PC-3 (cell line): ENCODE results near the gene CTBP2. TPM values are rescaled to one million over a fixed set of nuclear protein-coding genes. Genes with fewer than 3 reads are reported as not detected.

Source experiments
- ATAC-seq: fragments of 200-7000 bp; cut with Tn5 transposase; 2 replicates; pipeline ENCODE4 v1.9.1; 2020; ENCODE audit warnings: mild to moderate bottlenecking, moderate library complexity
- BruUV-seq: library from RNA; stranded (reverse); fragments of 400-500 nt; replicated peaks from 2 replicates; lab custom pipeline; 2021; lab: Mats Ljungman, UMichigan
- CTCF ChIA-PET: fragments of 300-600 bp; sonication (Branson Sonifier 250); formaldehyde crosslinking; loops from one replicate; lab custom pipeline; 2022; ENCODE audit warnings: antibody characterized with exemption; lab: Charles Lee
- POLR2A ChIA-PET: fragments of 300-600 bp; sonication (Branson Sonifier 250); formaldehyde crosslinking; loops from one replicate; lab custom pipeline; 2022; ENCODE audit warnings: antibody characterized with exemption; ENCODE audit not compliant: unreplicated experiment; lab: Charles Lee
- DNase-seq: peaks from one replicate; pipeline ENCODE4 v3.0.0-alpha.2; 2015
- H2AFZ ChIP-seq: fragments of 300-600 bp; sonication (generic); 2 replicates; pipeline ENCODE4 v1.6.0; 2016; ENCODE audit warnings: antibody characterized with exemption, low read length
- H3F3A ChIP-seq: fragments of 300-600 bp; sonication (generic); one replicate; pipeline ENCODE4 v1.6.0; 2017; ENCODE audit warnings: antibody characterized with exemption, low read length, control low read depth, mild to moderate bottlenecking; ENCODE audit not compliant: unreplicated experiment
- H3K27ac ChIP-seq: fragments of 300-600 bp; sonication (generic); 2 replicates; pipeline ENCODE4 v1.5.1; 2016; ENCODE audit warnings: mild to moderate bottlenecking, low read length
- H3K27me3 ChIP-seq: fragments of 300-600 bp; sonication (generic); 2 replicates; pipeline ENCODE4 v1.6.1; 2016; ENCODE audit warnings: low read length, mixed read lengths
- H3K36me3 ChIP-seq: fragments of 300-600 bp; sonication (generic); 2 replicates; pipeline ENCODE4 v1.6.1; 2016; ENCODE audit warnings: low read depth, mixed run types, low read length, mixed read lengths
- H3K4me1 ChIP-seq: fragments of 300-600 bp; sonication (generic); 2 replicates; pipeline ENCODE4 v1.5.1; 2016; ENCODE audit warnings: low read length; ENCODE audit not compliant: insufficient read depth
- H3K4me2 ChIP-seq: fragments of 300-600 bp; sonication (generic); 2 replicates; pipeline ENCODE4 v1.6.0; 2016; ENCODE audit warnings: low read length
- H3K4me3 ChIP-seq: fragments of 300-600 bp; sonication (generic); 2 replicates; pipeline ENCODE4 v1.5.1; 2016; ENCODE audit warnings: mild to moderate bottlenecking, low read length, mixed read lengths
- H3K79me2 ChIP-seq: fragments of 300-600 bp; sonication (generic); 2 replicates; pipeline ENCODE4 v1.6.1; 2017; ENCODE audit warnings: low read length, mixed read lengths
- H3K9ac ChIP-seq: fragments of 300-600 bp; sonication (generic); 2 replicates; pipeline ENCODE4 v1.6.0; 2016; ENCODE audit warnings: mild to moderate bottlenecking, low read length
- H3K9me2 ChIP-seq: fragments of 300-600 bp; sonication (generic); replicated peaks from 2 replicates; pipeline ENCODE4 v1.6.1; 2016; ENCODE audit warnings: mixed run types, low read length, mixed read lengths
- H3K9me3 ChIP-seq: fragments of 300-600 bp; sonication (generic); 2 replicates; pipeline ENCODE4 v1.6.1; 2016; ENCODE audit warnings: low read length, mixed read lengths
- H4K20me1 ChIP-seq: fragments of 300-600 bp; sonication (generic); 2 replicates; pipeline ENCODE4 v1.6.1; 2016; ENCODE audit warnings: low read length, mixed read lengths
- CTCF ChIP-seq: fragments of 300-600 bp; sonication (generic); conservative IDR thresholded peaks from 2 replicates; pipeline ENCODE4 v1.5.1; 2017; ENCODE audit warnings: antibody characterized with exemption, low read depth, mild to moderate bottlenecking, low read length
- EZH2 ChIP-seq: fragments of 300-600 bp; sonication (generic); IDR thresholded peaks from one replicate; pipeline ENCODE4 v1.6.1; 2017; ENCODE audit warnings: antibody characterized with exemption, mild to moderate bottlenecking, low read length; ENCODE audit not compliant: unreplicated experiment
- EZH2phosphoT487 ChIP-seq: fragments of 300-600 bp; sonication (generic); IDR thresholded peaks from 2 replicates; pipeline ENCODE4 v1.6.1; 2018; ENCODE audit warnings: mild to moderate bottlenecking, antibody characterized with exemption, low read length, borderline replicate concordance
- intact Hi-C: fragments of 100-400 bp; cut with micrococcal nuclease; formaldehyde crosslinking; loops from 2 replicates; pipeline ENCODE4 v1.9.0; 2023
- total RNA-seq: library from RNA; depleted of rRNA; stranded (reverse); fragments of >200 nt; gene quantifications from 2 replicates; pipeline ENCODE4 v1.2.3, GENCODE V29; 2014

The CTBP2 gene
- total RNA-seq, 1 experiment from 2014 or later, result 78.9 TPM

GRCh38 chr10:125080984-125081383 is 79.4 kb downstream of the CTBP2 start:
- H3K4me2 ChIP-seq, result no peak overlapping the region
- intact Hi-C loops, result no loop called here
- no peak for DNase-seq
- H3K27me3 ChIP-seq, result no peaks in the 10 kb centered on the region
- no peak for TF ChIP-seq CTCF
- TF ChIP-seq EZH2phosphoT487, result no peak
- no peak for TF ChIP-seq EZH2
- ChIA-PET CTCF (no interaction called here), POLR2A (no interaction called here)
- no peak overlapping the region for H3K27ac ChIP-seq
- H3K4me1 ChIP-seq, result peaks cover 26% of the 10 kb centered on the region
- H3K9me2 ChIP-seq, result no peaks in the 10 kb centered on the region
- no peak overlapping the region for H2AFZ ChIP-seq
- no peaks in the 10 kb centered on the region for H3K9me3 ChIP-seq
- H4K20me1 ChIP-seq, result no peaks in the 10 kb centered on the region
- H3K79me2 ChIP-seq, result peaks cover 81% of the 10 kb centered on the region
- no TSS peak for BruUV-seq
- no peaks in the 10 kb centered on the region for H3K36me3 ChIP-seq
- H3F3A ChIP-seq, result no peaks in the 10 kb centered on the region
- H3K9ac ChIP-seq, result no peak overlapping the region
- H3K4me3 ChIP-seq, result no peak overlapping the region
- ATAC-seq, result no peak

- ChIA-PET POLR2A (no interaction called here), CTCF (no interaction called here)
- Histone ChIP-seq H3K27me3 (no peaks in the 10 kb centered on the region), H3F3A (no peaks in the 10 kb centered on the region), H3K79me2 (peaks cover 84% of the 10 kb centered on the region), H3K9ac (no peak overlapping the region), H3K4me1 (peaks cover 19% of the 10 kb centered on the region), H3K36me3 (no peaks in the 10 kb centered on the region), H3K9me3 (no peaks in the 10 kb centered on the region), H3K9me2 (no peaks in the 10 kb centered on the region), H4K20me1 (no peaks in the 10 kb centered on the region), H2AFZ (no peak overlapping the region), H3K27ac (no peak overlapping the region), H3K4me2 (no peak overlapping the region), H3K4me3 (no peak overlapping the region)
- intact Hi-C loops, result no loop called here
- no peak for ATAC-seq
- TF ChIP-seq EZH2phosphoT487 (no peak), CTCF (no peak), EZH2 (no peak)
- no peak for DNase-seq
- no TSS peak for BruUV-seq
These were observed 80.1 kb downstream of the CTBP2 start for GRCh38 chr10:125080296-125080695.

- H4K20me1 ChIP-seq, result no peaks in the 10 kb centered on the region
- CTCF ChIA-PET, result no interaction called here
- POLR2A ChIA-PET, result no interaction called here
These were observed 81.2 kb downstream of the CTBP2 start for GRCh38 chr10:125079091-125079600.

More at GRCh38 chr10:125079091-125079600, 81.2 kb downstream of the CTBP2 start:
- BruUV-seq, result no TSS peak
- H2AFZ ChIP-seq, result no peak overlapping the region
- DNase-seq (no peak), ATAC-seq (no peak)
- H3K9ac ChIP-seq, result no peak overlapping the region
- peaks cover 2% of the 10 kb centered on the region; the same call in 1 of the 2 replicates for H3K36me3 ChIP-seq
- no peaks in the 10 kb centered on the region for H3K9me2 ChIP-seq
- intact Hi-C loops, result no loop called here
- peaks cover 8% of the 10 kb centered on the region; the same call in 1 of the 2 replicates for H3K4me1 ChIP-seq
- no peak overlapping the region for H3K4me3 ChIP-seq
- H3K79me2 ChIP-seq, result peaks cover 85% of the 10 kb centered on the region
- no peak overlapping the region for H3K4me2 ChIP-seq
- H3K9me3 ChIP-seq, result no peaks in the 10 kb centered on the region
- no peaks in the 10 kb centered on the region for H3K27me3 ChIP-seq
- H3F3A ChIP-seq, result no peaks in the 10 kb centered on the region
- TF ChIP-seq CTCF, result no peak
- TF ChIP-seq EZH2phosphoT487, result no peak
- H3K27ac ChIP-seq, result no peak overlapping the region
